Skeletal muscle satellite cell (primary cell): ENCODE results near the gene CSHL1. TPM values are rescaled to one million over a fixed set of nuclear protein-coding genes. Genes with fewer than 3 reads are reported as not detected.

Experiments used
- H3K27me3 ChIP-seq: 2 replicates; pipeline ENCODE4 v1.7.0; 2013; ENCODE audit warnings: low read length; ENCODE audit not compliant: control insufficient read depth, insufficient read depth
- H3K36me3 ChIP-seq: 2 replicates; pipeline ENCODE4 v1.7.0; 2013; ENCODE audit warnings: mild to moderate bottlenecking, control low read depth, low read length; ENCODE audit not compliant: insufficient read depth
- H3K4me1 ChIP-seq: 2 replicates; pipeline ENCODE4 v1.7.0; 2013; ENCODE audit warnings: low read length; ENCODE audit not compliant: control insufficient read depth, insufficient read depth
- H3K4me2 ChIP-seq: 2 replicates; pipeline ENCODE4 v1.7.0; 2013; ENCODE audit warnings: mild to moderate bottlenecking, low read length
- H3K4me3 ChIP-seq: 2 replicates; pipeline ENCODE4 v1.7.0; 2013; ENCODE audit warnings: low read length
- H3K9ac ChIP-seq: 2 replicates; pipeline ENCODE4 v1.7.0; 2013; ENCODE audit warnings: mild to moderate bottlenecking, low read depth, low read length, moderate library complexity
- H3K9me3 ChIP-seq: replicated peaks from 2 replicates; pipeline ENCODE4 v1.7.0; 2013; ENCODE audit warnings: mild to moderate bottlenecking, control low read depth, low read length
- total RNA-seq: library from RNA; depleted of rRNA; stranded (reverse); fragments of >200 nt; gene quantifications from 2 replicates; pipeline ENCODE4 v1.2.3, GENCODE V29; 2012; rRNA removed

Gene CSHL1
- total RNA-seq, result not detected in 2 replicates

GRCh38 chr17:63911041-63911635 is at the start of gene CSHL1:
Gene CSHL1, minus strand, starts transcription at chr17:63911258. Its CDS starts 62 bp downstream, at chr17:63911196.
- no peaks in the 10 kb centered on the region for H3K9me3 ChIP-seq
- H3K36me3 ChIP-seq, result no peaks in the 10 kb centered on the region
- H3K4me3 ChIP-seq, result no peak within 1 kb of the TSS
- H3K27me3 ChIP-seq, result peaks cover 67% of the 10 kb centered on the region
- H3K4me2 ChIP-seq, result no peak within 1 kb of the TSS
- H3K9ac ChIP-seq, result no peak within 1 kb of the TSS
- H3K4me1 ChIP-seq, result no peaks in the 10 kb centered on the region

- H3K9ac ChIP-seq, result no peak overlapping the region
- no peak overlapping the region for H3K4me3 ChIP-seq
- no peaks in the 10 kb centered on the region for H3K36me3 ChIP-seq
- peaks cover 31% of the 10 kb centered on the region for H3K27me3 ChIP-seq
- no peaks in the 10 kb centered on the region for H3K9me3 ChIP-seq
- no peak overlapping the region for H3K4me2 ChIP-seq
- H3K4me1 ChIP-seq, result no peaks in the 10 kb centered on the region
Observed at GRCh38 chr17:63960430-63960829, 49.4 kb upstream of the CSHL1 start.

DNA sequence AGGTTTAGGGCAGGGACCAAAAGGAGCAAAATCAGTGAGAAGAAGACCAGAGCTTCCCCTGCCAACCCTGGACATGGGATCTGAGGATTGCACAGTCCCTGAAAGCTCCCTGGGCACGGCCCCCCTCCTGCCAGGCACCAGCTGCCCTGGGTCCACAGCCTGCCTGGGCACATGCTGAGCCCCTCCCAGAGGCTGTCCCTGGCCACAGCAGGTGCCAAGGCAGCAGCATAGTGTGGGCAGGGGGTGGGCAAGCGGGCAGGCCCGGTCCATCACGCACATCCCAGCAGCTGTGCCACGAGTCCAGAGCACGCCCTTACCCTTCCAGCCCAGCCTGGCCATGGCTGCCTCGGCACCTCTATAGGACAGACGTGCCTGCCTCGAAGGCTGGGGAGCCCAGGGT is 48.9 kb upstream of the CSHL1 start:
- Histone ChIP-seq H3K4me3 (no peak overlapping the region), H3K9ac (no peak overlapping the region), H3K27me3 (peaks cover 31% of the 10 kb centered on the region), H3K4me2 (no peak overlapping the region), H3K36me3 (no peaks in the 10 kb centered on the region), H3K9me3 (no peaks in the 10 kb centered on the region), H3K4me1 (no peaks in the 10 kb centered on the region)

DNA sequence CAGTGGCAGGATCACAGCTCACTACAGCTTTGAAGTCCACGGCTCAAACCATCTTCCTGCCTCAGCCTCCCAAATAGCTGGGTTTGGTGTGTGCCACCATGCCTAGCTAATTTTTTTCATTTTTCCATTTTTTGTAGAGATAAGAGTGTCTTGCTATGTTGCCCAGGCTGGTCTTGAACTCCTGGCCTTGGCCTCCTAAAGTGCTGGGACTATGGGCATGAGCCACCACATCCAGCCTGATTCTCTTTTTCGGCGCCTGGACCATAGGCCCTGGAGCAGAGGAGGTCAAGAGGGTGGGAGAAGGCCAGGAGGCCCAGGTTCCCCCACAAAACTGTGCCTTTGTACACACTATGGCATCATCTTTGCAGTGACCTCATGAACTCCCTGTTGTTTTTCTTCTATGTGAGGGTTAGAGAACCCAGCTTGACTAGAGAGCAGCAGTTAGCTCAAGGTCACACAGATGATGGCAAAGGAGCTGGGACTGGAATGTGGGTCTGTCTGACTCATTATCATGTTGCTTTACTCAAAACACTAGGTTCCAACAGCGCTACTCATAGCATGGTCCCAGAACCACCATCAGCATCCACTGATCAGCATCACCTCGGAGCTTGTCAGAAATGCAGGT is 45.4 kb upstream of the CSHL1 start:
- Histone ChIP-seq H3K4me3 (no peak overlapping the region), H3K9me3 (no peaks in the 10 kb centered on the region), H3K4me1 (no peaks in the 10 kb centered on the region), H3K4me2 (no peak overlapping the region), H3K36me3 (no peaks in the 10 kb centered on the region), H3K27me3 (peaks cover 13% of the 10 kb centered on the region), H3K9ac (no peak overlapping the region)

DNA sequence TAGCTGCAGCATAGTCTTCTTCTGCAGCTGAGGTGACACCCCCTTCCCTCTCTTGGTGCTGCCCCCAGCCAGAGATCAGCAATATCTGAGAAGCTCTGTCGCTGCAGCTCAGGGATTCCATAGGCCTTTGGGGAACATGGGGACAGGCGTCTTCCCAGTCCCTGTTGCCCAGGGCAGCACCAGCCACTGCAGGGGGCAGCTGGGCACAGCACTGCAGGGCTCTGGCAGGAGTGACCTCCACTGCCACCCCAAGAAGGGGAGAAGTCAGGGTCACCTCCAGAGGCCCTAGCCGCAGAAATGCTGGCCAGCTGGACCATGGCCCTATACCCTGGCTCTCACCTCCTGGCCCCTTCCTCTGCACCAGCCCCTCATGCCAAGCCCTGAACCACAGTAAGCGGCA is 44.7 kb upstream of the CSHL1 start:
- Histone ChIP-seq H3K9me3 (no peaks in the 10 kb centered on the region), H3K4me1 (no peaks in the 10 kb centered on the region), H3K36me3 (no peaks in the 10 kb centered on the region), H3K4me3 (no peak overlapping the region), H3K27me3 (peaks cover 17% of the 10 kb centered on the region), H3K9ac (no peak overlapping the region), H3K4me2 (no peak overlapping the region)

DNA sequence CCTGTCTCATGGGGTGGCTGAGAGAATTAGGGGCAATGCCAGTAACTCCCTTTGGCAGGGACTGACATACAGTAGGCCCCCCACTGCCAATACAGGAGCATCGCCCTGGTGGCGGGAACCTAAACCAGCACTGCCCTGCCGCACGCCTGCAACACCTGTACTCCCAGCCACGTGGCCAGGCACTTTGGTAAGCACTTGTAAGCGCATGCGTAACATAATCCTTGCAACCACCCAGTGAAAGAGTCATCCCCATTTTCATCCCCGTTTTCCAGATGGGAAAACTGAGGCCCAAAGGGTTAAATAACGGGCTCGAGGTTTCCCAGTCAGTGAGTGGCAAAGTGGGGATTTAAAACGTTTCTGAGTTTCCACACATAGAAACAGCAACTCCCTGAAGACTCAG is 44.2 kb upstream of the CSHL1 start:
- peaks cover 12% of the 10 kb centered on the region for H3K27me3 ChIP-seq
- H3K9ac ChIP-seq, result no peak overlapping the region
- no peaks in the 10 kb centered on the region for H3K9me3 ChIP-seq
- H3K4me1 ChIP-seq, result no peaks in the 10 kb centered on the region
- no peak overlapping the region for H3K4me3 ChIP-seq
- no peaks in the 10 kb centered on the region for H3K36me3 ChIP-seq
- no peak overlapping the region for H3K4me2 ChIP-seq

DNA sequence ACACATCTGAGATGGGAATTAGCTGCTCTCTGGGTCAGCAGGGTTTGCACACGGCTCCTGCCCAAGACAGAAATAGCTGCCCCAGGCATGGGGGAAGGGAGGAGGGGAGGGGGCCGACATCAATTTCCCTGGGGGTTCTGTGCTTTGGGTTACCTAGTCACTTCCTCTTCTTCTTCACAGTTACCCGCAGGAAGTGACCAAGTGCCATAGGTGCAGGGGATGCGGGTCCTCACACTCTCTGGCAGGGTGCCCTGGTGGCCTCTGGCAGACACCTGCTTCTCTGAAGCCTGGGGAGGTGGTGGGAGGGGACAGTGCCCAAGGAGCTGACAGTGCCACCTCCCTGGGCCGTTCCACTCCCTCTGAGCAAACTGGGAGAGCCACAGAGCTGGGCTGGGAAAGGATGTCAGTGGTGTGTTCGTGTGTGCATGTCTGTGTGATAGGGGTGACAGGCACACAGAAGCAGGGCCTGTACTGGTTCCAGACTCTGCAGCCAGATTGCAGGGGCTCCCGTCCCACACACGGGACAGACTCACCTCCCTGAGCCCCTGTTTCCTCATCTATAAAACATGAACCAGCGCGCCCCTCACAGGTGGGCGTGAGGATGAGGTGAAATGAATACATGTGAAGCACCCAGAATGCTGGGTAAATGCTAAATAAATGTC is 43.5 kb upstream of the CSHL1 start:
- no peak overlapping the region for H3K4me3 ChIP-seq
- peaks cover 12% of the 10 kb centered on the region for H3K27me3 ChIP-seq
- no peak overlapping the region for H3K9ac ChIP-seq
- H3K4me1 ChIP-seq, result no peaks in the 10 kb centered on the region
- H3K4me2 ChIP-seq, result no peak overlapping the region
- H3K9me3 ChIP-seq, result no peaks in the 10 kb centered on the region
- H3K36me3 ChIP-seq, result no peaks in the 10 kb centered on the region

- Histone ChIP-seq H3K36me3 (no peaks in the 10 kb centered on the region), H3K27me3 (peaks cover 18% of the 10 kb centered on the region), H3K9me3 (no peaks in the 10 kb centered on the region), H3K4me2 (no peak overlapping the region), H3K4me1 (no peaks in the 10 kb centered on the region), H3K9ac (no peak overlapping the region), H3K4me3 (no peak overlapping the region)
Observed at GRCh38 chr17:63950940-63951907, 40.2 kb upstream of the CSHL1 start.

DNA sequence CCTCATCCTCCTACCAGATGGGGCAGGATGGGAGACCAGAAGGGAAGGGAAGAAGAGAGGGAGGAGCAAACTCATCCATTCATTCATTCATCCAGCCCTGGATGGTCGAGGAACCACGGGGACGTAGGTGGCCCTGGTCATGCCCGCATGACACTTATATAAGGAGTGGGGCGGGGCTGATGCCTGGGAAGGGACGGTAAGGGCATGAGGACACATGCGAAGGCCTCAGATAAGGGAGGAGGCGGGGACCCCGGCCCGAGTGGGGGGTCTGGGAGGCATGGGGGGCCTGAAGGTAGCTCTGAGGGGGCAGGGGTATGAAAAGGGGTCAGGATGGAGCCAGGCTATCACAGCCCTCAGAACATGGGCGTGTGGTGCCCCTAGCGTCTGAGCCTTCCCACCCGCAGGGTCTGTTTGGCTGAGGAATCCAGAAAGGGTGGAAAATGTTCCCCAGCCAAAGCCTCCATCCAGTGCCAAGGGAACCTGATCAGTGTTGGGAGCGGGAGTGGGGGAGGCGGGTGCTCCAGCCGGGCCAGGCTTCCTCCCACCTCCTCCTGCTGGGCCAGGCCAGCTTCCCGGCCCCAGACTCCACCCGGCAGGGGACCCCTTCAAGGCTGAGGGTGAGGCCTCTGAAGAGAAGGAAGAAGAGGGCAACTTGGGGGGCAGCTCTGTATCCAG is 38.7 kb upstream of the CSHL1 start:
- Histone ChIP-seq H3K36me3 (no peaks in the 10 kb centered on the region), H3K4me2 (no peak overlapping the region), H3K9me3 (no peaks in the 10 kb centered on the region), H3K9ac (no peak overlapping the region), H3K4me3 (no peak overlapping the region), H3K27me3 (peaks cover 19% of the 10 kb centered on the region), H3K4me1 (no peaks in the 10 kb centered on the region)

GRCh38 chr17:63948521-63948920 is 37.5 kb upstream of the CSHL1 start:
- H3K4me1 ChIP-seq, result no peaks in the 10 kb centered on the region

More at GRCh38 chr17:63948521-63948920, 37.5 kb upstream of the CSHL1 start:
- H3K36me3 ChIP-seq, result no peaks in the 10 kb centered on the region
- no peak overlapping the region for H3K4me2 ChIP-seq
- no peaks in the 10 kb centered on the region for H3K9me3 ChIP-seq
- H3K4me3 ChIP-seq, result no peak overlapping the region
- H3K9ac ChIP-seq, result no peak overlapping the region
- H3K27me3 ChIP-seq, result peaks cover 23% of the 10 kb centered on the region
